ENCODE measurements around the gene TNIP3.
"Not testable (repeated sequence)": the region's sequence is repeated elsewhere in the genome, so short reads cannot be mapped to it uniquely, and the experiment has no call there.

Gene TNIP3

DNA sequence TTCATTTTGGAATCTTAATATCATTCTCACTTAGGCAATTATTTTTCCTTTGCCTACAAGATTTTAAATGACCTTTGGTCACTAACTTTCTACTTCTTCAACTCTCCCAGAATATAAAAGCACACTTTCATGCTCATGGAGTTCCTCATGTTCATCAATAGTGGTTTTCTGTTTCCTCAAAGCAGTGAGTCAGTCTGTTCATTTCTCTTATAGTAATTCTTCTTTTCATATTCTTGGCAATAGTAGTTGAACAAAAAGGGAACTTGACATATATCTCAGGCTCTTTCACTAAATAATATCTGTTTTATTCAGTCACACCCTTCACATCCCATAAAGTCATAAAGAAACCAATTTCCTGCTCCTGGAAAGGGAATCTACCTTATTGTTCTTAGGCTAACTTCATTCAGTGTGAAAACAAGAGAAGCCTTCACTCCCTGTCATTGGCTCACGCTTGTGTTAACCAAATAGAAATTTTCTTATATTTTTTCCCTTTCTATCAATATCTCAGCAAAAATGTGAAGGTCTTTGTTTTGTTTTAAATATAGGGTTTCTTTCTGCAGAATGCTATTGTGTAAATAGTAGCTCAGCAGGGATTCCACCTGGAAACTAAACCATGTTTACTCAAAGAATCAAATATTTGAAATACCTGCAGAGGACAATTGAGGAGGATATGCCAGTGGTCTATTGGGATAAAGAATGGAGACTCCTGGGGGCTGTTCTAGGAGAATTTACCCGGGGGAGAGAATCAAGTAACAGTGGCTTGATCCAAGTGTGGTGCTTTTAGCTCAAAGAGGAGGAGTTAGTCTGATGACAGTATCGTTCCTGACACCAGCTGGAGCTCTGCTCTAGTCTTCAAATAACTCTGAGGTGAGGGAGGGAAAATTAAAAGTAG, 13.4 kb upstream of the TNIP3 start:
- DNase-seq (ENCODE audit: low read depth): no peak

DNA sequence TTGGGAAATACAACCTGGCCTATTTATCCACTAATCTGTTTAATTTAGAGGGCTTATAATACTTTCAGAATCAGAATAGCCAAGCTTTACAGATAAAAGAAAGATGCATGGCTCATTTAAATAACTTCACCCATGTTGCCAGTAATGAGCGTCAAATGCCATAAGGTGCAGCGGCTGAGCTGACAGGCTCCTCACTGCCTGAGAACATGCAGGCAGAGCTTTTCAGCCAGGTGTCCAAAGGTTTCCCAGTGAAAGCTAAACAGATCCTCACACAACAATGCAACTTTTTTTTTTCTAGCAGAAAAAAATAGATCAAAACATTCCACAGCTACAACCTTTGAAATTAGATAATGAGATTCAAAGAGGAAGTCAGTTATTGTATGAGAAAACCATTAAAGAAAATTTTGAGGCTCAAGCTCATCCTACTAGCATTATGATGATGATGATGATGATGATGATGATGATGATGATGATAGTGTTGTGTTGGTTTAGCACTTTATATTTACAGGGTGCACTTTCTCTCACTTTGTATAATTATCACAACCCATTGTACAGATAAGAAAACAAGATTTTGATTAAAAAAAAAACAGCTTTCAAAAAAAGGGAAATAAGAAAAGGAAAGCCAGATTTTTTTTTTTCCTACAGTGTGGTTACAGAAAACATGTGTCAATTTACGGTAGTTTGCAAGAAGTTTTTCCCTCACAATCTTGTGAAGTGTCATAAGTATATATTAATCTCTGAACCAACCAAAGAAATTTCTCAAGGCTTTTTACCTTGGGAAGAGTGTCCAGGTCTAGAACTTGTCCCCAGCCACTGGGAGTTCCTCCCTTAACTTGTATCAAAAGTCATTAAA, 12.2 kb upstream of the TNIP3 start:
- no peak for DNase-seq (ENCODE audit: low read depth)

DNA sequence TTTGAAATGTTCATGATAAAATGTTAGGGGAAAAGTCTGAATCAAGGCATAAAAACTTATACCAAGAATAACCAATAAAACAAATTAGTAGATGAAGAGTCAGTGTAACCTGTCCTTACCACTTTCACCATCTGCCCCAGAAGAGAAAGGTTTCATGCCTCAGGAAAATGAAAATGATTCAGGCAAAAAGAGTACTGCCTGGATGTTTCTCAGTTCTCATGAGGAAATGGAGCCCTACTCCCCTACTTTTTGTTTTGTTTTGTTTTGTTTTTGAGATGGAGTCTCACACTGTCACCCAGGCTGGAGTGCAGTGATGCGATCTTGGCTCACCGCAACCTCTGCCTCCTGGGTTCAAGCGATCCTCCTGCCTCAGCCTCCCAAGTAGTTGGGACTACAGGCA, 7.4 kb upstream of the TNIP3 start:
- DNase-seq (ENCODE audit: low read depth): not testable (repeated sequence)

DNA sequence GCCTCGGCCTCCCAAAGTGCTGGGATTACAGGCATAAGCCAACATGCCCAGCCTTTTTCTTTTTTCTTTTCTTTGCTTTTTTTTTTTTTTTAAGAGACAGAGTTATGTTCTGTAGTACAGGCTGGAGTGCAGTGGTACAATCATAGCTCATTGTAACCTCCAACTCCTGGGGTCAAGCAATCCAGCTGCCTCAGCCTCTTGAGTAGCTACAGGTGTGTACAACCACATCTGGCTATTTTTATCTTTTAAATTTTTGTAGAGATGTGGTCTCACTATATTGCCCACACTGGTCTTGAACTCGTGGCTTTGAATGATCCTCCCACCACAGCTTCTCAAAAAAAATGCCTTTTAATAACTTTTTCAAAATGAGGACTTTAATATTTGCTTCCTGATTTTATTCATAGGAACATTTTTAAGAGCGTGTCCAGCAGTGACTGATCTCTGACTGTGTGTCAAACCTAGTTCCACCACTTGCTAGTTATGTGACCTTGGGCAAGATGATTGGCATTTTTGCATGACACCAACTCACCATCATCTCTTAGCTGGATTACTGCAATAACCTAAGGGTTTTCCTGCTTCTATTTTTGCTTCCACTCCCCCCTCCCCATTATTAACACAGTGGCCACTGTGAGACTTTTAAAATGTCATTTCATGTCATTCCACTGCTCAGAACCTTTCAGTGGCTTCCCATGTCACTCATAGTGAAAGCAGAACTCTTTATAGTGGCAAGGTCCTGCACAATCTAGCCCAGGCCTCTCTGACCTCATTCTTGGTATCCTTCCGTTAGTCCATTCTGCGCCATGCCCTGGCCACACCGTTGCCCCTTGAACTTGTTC, 4.5 kb upstream of the TNIP3 start:
- DNase-seq (ENCODE audit: low read depth): no peak

DNA sequence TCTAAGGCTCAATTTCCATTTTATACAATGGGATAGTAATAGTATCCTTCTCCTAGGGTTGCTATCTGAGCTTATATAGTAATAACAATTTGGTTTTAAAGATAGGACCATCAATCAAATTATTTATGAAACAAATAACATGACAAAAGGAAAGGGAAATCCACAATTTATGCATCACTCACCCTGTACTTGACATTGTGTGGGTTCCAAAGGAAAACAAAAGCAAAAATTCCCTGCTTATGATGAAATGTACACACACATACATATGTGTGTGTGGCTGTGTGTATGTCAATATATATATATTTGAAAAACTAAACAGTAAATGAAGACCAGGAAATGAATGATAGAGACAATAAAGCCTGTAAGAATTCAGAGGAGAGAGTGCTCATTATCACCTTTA, 2.9 kb upstream of the TNIP3 start:
- DNase-seq (ENCODE audit: low read depth): no peak

DNA sequence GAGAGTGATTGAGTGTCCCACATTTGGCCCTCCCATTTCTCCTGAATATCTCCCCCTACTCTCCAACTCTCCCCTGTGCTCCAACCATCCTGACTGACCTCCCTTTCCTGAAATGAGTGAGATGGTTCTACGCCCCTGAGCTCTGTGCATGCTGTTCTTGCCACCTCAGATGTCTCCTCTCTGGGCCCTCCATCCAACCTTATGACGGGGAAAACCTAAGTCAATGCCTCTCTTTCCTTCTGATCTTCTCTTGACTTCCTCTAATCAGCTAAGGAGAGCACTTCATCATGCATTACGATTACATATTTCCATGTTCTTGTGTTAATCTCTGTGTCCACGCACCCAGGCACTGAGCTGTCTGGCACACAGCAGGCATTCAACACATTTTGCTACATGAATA, 1.1 kb upstream of the TNIP3 start:
- DNase-seq (ENCODE audit: low read depth): no peak

DNA sequence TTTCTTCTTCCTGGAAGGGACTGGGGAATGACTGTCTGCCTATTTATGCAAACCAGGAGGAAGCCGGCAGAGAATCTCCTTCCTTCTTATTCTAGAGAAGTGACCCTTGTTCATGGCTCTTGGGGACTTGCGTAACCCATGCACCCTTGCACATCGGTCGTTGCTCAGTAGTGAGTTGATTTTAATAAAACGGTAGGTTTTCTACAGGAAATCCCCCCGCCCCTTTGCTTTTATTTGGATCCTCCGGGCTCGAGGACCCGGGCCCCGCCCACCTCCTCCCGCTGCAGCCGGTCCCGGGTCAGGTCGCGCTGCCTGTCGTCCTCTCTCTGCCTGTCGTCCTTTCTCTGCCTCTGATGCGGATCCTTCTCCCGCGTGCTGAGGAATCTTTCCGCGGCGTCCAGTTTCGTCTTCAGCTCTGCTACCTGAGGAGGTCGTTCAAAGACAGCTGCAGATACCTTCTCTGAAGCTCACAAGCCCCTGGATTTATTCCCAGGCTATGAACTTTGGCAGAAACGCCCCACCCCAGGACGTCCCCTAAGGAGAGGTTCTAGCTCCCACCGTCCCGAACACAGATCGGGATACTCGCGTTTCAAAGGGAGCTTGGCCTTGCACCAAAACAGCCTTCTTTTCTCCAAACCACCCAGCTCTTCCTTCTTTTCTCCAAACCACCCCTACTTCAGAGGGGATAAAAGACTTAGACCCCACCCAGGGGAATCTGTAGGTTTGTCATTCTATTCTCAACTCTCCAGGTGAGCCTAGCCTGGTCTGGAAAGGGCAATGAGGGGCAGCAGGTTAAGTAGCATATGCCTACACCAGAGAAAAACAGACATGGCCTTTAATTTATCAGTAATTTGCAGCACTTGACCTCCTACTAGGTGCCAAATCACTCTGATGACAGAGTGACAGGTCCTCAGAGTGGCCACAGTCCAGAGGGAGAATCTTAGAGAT, 7.0 kb downstream of the TNIP3 start:
- no peak for DNase-seq (ENCODE audit: low read depth)

DNA sequence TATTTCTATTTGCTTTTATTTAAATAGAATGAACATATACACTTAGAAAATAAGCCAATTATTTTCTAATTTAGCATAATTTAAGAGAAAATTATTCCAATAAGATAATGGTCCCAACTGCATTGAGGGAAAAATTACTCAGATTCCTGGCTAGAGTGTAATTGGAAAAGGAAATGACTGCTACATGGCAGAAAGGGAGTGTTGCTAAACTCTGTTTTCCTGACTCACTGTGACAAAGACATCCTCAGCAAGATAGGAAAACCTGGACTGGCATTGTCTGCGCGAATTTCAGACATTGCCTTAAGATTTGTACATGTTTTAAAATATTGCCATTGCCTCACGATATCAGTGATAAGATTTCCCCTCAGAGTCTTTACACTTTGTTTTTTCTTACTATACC, 8.2 kb downstream of the TNIP3 start:
- no peak for DNase-seq (ENCODE audit: low read depth)

DNA sequence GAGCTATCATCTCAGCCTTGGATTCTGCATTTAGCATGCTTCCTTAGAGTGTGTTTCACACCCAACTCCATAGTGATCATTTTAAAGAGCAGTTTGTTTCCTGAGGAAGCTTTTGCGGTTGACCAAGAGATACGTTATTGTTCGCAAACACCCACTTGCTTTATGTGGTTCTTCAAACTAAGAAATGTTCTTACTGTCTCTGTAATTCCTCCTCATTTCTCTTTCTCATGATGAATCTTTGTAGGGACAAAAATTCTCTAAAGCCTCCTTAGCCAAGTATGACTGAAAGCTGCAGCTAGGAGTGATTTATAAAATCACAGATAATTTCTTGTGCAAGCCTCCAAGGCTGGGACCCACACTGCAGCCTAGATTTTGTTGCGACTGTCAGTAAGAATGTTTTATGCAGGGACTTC, 10.0 kb downstream of the TNIP3 start:
- DNase-seq (ENCODE audit: low read depth): no peak

DNA sequence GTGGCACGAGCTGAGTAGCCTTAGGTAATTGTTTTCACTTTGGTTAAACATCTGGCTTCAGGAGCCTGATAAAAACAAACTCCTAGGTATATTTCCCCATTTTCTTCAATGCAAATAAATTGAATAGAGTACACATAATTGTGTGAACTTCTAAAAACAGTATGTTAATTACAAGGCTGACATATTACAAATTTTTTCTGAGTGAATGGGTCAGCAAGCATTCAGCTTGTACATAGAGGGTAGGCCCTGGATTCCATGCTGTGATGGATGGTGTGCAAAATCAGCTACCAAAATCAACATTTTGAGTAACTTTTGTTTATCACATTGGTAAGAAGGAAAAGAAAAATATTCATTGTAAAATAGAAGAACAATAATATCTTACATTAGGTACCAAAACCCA, 12.2 kb downstream of the TNIP3 start:
- DNase-seq (ENCODE audit: low read depth): no peak

DNA sequence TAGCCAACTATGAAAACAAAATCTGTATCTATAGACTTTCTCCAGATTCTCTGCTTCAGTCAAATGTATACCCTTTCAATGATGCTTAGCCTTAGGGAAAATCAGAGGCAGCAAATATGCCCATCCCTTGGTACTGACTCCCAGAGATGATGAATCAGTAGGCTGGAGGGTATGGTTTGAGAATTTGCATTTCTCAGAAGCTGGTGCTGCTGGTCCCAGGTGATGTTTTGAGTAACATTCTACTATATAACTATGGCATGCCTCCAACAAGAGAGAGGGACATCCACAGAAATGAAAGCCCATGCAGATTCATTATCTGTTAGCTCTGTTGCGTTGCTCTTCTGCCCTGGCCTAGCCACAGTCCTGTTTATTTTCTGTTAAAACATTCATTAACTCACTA, 13.6 kb downstream of the TNIP3 start:
- no peak for DNase-seq (ENCODE audit: low read depth)

DNA sequence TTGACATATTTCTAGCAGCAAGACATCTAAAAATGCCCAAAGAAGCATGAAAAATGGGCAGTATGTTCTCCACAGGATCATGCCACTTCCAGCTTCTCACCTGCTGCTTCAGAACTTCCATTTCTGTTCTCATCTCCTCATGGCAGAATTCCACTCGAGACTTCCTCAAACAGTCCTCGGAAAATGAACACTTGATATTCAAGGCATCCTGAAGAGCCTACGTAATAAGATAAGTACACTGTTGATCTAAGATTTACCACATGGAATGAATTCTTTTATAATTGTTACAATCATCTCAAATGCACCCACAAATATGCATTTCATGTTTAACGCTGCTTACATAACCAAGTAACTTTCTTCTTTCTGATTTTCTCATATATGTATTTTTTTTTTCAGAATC, 14.1 kb downstream of the TNIP3 start:
- DNase-seq (ENCODE audit: low read depth): no peak

DNA sequence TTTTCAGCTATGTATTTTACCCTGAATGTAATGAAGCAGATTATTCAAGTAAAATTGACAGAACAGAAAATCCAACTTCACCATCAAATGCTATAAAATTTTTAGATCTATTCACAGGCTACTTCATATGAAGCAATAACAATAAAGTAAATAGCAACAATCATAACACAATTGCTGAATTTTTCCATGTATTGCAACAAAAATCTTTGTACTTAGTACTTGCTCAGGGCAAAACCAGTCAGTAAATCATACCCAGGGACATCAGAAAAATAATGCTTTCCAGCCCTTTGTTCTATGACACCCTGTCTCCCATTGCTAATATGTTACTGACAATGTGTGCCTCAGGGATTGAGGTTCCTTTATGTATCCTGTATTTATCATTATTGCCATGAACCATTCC, 15.5 kb downstream of the TNIP3 start:
- no peak for DNase-seq (ENCODE audit: low read depth)

DNA sequence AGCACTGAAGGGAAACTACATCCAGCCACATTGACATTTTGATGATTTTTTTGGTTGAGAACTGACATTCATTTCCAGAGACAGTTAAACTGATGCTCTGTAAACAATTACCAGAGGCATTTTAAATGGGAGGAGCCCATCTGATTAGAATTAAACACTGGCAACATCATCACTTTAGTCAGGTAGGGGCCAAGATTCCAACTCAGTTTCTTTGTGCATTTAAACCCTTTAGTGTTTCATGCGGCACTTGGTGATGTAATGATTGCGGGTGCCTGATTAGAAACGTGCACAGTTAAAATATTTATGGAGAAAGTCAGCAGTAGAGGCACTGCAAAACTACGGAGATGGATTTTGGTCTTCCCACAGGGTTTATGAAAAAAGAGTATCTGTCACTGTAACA, 16.1 kb downstream of the TNIP3 start:
- no peak for DNase-seq (ENCODE audit: low read depth)

DNA sequence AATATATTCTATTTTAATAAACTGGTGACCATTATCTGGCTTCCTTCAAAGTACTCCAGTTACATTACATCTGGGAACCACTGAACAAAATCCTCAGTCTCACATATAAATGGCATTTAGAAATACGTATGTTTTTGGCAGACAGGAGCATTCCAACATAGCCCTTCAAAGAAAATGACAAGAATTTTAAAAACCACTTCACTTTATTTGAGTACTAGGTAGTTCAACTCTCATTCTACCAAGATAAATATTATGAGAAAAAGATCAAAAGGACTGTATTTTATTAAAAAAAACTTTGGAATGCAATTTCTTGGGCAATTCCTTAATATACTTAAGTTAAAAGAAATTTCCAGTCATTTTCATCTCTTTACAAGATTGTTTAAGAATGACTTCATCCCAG, 17.6 kb downstream of the TNIP3 start:
- DNase-seq (ENCODE audit: low read depth): no peak

DNA sequence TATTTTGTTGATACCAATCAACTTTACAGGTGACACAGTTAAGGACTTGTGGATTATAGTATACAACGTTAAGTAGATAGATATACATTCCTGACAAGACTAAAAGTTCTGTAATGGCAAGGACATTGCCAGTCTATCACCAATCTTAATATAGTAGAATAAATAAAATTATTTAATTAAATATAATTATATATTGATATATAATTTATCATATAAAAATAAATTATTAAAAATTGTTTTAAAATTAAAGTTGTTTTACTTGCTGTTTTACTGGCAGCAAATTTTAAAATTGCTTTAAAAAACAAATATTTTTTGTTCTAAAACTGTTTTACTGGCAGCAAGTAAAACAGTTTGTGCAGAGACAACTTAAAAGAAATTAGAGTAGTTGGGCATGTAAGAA, 18.7 kb downstream of the TNIP3 start:
- DNase-seq (ENCODE audit: low read depth): no peak

DNA sequence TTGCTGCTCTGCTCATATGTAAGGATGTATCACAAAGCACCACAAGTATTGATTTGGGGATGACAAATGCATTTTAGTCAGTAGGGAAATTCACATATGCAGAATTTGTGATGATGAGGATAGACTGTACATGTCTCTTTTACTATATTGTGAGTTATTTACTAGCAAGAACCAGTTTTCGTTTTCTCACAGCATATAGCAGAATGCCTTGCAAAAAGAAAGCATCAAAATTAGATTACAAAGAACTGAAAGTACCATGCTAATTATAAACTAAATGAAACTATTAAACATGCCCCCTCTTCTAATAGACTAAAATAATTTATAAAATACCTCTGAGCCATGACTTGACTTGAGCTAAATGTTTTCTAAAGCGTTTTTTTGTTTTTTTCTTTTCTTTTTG, 20.1 kb downstream of the TNIP3 start:
- DNase-seq (ENCODE audit: low read depth): no peak

DNA sequence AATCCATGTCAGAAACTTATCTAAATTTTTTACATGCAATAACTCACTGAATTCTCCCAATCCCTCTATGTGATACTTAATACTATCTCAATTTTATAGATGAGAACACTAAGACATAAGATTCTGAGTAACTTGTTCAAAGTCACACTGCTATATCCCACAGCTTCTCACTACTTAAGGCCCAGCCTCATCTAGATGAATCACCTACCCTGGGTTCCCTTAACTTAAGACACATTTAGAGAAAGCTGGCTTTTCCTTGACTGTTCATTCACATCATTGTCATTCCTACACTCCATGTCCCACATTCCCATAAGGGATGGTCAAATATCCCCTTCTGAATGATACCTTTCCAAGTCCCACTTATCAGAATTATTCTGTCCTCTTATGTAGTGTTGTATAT, 21.0 kb downstream of the TNIP3 start:
- no peak for DNase-seq (ENCODE audit: low read depth)

DNA sequence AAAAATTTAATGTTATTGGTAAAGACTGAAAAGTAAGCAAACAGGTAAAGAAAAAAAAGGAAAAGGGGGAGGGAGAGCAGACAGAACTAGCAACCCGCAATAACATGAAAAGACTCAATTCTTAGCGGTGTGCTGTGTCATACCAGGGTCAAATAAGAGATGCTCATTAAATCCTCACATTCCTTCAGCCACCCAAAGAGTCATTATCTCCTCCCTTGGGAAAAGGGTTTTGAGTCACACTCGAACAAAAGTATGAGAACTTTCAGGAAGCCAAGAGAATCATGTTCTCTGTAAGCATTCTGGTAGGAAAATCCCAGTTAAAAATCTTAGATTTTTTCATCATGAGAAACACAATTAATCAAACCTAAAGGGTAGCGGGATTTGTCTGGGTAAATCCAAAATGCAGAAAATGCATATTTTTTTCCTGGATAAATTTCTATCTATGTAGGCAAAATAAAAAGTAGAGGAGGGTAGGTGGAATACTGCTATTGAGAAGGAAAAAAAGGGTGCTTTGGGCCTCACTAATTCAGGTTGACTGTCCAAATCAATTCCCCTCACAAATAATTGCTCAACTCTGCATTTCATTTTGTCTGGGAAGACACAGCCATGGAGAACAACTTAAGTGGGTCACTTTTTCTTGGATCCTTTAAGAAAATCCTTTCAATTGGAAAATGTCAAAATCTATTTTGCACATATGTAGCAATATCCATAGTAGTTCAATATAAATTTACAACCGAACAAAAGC, 23.2 kb downstream of the TNIP3 start:
- no peak for DNase-seq (ENCODE audit: low read depth)

DNA sequence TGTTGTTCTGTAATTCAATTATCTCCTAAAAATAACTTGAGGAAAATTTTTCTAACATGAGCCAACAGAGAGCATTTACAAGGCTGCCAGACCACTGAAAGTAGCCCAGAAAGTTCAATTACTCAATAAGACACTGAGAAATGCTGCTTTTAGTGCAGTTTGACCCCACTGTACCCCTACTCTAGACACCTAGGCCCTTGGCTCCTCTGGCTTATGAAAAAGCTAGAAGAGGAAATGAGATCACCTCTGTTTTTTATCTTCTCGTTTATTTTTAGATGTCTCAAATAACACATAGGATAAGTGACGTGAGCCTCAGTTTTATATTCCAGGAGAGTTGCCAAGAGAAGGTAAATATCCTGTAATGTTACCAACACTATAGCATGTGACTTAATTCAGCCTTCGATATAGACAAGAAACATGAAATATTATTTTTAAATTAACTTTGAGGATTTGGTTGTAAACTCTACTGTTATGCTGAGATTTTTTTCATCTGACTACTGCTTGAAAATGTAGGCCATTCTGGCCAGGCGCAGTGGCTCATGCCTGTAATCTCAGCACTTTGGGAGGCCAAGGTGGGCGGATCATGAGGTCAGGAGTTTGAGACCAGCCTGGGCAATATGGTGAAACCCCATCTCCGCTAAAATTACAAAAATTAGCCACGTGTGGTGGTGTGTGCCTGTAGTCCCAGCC, 24.4 kb downstream of the TNIP3 start:
- no peak for DNase-seq (ENCODE audit: low read depth)
